GM18526 (cell line): Measurements from ENCODE around the gene LGALS16.

Experiments
- POLR2A ChIP-seq: IDR thresholded peaks from 3 replicates; pipeline ENCODE4 v1.6.1; 2011; ENCODE audit not compliant: insufficient read length; ENCODE audit errors: extremely low read depth

LGALS16 gene, protein sequence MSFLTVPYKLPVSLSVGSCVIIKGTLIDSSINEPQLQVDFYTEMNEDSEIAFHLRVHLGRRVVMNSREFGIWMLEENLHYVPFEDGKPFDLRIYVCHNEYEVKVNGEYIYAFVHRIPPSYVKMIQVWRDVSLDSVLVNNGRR

GRCh38 chr19:39655613-39656012, at the start of gene LGALS16:
Gene LGALS16, plus strand, starts transcription at chr19:39655913. Its CDS starts 49 bp downstream, at chr19:39655962.
- TF ChIP-seq POLR2A, result no peak

DNA sequence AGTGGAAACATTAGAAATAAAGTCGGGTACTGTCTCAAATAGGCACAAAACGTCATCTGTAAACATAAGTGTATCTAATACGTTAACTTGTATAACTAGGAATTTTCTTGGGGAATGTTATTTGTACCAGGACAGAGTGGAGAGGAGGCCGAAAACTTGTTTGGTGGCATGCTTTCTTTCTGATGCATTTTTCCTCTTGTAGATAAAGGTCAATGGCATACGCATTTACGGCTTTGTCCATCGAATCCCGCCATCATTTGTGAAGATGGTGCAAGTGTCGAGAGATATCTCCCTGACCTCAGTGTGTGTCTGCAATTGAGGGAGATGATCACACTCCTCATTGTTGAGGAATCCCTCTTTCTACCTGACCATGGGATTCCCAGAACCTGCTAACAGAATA, 48.7 kb upstream of the LGALS16 start:
- no peak for TF ChIP-seq POLR2A

GRCh38 chr19:39607561-39607960, 48.2 kb upstream of the LGALS16 start:
- TF ChIP-seq POLR2A, result no peak

GRCh38 chr19:39613597-39613996, 42.1 kb upstream of the LGALS16 start:
- no peak for TF ChIP-seq POLR2A

DNA sequence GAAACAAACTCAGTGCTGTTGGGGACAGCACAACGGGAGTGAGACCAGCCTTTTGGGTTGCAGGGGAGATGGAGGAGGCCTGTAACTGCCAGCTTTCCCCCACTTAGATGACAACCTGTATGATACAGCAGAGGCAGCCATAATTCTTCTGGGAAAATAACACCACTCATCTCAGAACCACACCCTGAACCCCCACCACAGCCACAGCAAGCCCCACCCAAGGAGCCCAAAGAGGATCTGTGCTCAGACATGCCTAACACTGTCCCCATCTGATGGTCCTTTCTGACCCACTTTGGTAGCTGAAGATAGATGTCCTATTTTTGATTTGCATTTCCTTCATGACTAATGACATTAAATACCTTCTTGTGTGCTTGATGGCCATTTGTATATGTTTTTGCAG, 38.0 kb upstream of the LGALS16 start:
- no peak for TF ChIP-seq POLR2A

DNA sequence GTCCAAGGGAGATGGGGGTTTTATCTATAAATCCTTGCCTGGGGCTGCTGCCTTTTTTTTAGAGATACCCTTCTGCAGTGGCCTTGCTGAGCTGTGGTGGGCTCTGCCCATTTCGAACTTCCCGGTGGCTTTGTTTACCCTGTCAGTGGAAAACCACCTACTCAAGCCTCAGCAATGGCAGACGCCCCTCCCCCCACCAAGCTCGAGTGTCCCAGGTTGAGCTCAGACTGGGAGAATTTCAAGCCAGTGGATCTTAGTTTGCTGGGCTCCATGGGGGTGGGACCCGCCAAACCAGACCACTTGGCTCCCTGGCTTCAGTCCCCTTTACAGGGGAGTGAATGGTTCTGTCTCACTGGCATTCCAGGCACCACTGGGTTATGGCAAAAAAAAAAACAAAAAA, 31.8 kb upstream of the LGALS16 start:
- TF ChIP-seq POLR2A, result no peak

GRCh38 chr19:39631178-39631577, 24.5 kb upstream of the LGALS16 start:
- TF ChIP-seq POLR2A, result no peak

DNA sequence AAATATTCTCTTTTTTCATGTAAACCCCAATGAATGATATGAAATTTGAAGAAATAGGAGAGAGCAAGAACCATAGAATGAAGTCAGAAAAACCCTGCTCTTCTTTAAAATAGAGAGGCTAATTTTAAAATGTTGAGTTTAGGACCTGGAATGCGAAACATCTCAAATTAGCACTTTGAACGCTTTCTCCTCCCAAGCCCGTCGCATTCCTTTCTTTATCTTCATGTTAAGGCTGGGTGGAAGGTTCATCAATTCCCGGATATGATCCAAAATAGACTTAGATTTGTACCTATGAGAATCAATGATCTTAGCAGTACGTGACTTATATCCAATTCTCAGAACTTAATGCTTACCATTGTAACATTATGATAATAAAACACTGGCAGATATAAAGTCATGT, 24.1 kb upstream of the LGALS16 start:
- TF ChIP-seq POLR2A, result no peak

DNA sequence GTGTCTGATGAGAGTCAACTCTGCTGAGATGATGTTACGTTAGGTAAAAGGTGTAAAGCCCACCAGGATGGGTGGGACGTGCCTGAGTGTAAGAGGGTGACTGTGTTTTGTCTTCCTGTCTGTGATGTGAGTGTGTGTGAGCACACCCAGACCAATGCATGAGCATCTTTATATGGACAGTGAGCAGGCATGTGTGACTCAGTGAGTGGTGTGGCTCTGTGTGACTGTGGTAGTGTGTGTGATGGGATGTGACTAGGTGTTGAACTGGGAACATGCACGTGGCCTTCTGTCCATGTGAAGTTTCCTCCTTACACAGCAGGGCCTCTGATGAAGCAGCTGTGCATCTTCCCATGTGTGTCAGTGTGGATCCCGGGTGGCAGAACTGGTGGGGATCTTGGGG, 17.8 kb upstream of the LGALS16 start:
- no peak for TF ChIP-seq POLR2A

DNA sequence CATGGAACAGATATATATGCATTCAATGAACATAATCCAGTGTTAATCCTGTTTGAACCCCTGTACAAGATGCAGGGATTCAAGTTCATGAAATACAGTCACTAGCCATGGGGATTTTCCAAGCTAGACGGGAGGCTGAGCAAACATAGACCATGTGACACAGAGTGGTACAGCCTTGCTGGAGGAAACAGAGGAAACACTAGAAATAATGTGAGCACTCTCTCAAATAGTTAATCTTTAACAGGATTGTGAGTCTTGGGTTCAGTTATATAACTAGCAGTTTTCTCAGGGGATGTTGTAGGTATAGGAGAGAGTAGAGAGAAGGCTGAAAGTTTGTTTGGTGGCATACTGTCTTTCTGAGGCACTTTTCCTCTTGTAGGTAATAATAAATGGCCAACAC, 13.9 kb upstream of the LGALS16 start:
- TF ChIP-seq POLR2A, result no peak

GRCh38 chr19:39643591-39643990, 12.1 kb upstream of the LGALS16 start:
- no peak for TF ChIP-seq POLR2A

DNA sequence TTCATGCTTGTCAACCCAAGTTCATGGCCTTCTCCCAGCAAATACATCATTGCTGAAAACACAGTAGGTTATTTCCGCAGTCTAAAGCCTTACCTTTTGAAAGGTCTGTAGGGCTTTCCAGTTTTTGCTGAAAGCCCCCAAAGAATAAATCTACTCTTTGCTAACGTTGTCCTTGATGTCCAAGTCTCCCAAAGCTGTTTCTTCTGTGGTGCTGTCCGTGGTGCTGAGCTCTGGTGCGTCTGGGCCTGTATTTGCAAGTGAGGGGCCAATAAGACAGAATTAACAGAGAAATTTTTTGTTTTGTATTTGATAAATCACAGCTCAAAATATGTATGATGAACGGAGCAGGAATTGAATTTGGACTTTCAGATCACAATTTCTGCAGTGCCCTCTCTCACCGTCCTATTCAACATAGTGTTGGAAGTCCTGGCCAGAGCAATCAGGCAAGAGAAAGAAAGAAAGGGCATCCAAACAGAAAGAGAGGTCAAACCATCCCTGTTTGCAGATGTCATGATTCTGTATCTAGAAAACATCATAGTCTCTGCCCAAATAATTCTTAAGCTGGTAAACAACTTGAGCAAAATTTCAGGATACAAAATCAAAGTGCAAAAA, 9.8 kb upstream of the LGALS16 start:
- no peak for TF ChIP-seq POLR2A

GRCh38 chr19:39647918-39648317, 7.8 kb upstream of the LGALS16 start:
- no peak for TF ChIP-seq POLR2A

DNA sequence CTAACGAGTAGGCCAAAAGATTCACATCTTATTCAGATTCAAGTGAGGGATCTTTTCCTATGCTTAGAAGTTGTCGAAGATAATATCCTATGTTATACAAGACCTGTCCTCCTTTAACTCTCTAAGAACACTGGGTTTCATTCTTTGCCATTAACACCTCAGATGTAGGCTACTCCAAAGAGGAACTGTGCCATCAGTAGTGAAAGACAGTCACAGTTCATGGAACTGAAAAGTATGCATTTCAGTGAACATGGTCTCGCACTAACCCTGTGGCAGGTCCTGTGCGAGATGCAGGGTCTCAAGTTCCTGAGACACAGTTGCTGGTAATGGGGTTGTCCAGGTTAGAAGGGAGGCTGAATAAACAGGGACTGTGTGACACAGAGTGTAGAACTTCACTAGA, 4.1 kb downstream of the LGALS16 start:
- no peak for TF ChIP-seq POLR2A

- TF ChIP-seq POLR2A, result no peak
These were observed 4.9 kb downstream of the LGALS16 start for GRCh38 chr19:39660661-39661060.

GRCh38 chr19:39661565-39661964, 5.9 kb downstream of the LGALS16 start:
- TF ChIP-seq POLR2A, result no peak

GRCh38 chr19:39670998-39671397, 15.3 kb downstream of the LGALS16 start:
- TF ChIP-seq POLR2A, result no peak
